HG02870 (cell line): ENCODE data around the gene VTI1A.

Source experiments
- ATAC-seq: cut with Tn5 transposase; IDR thresholded peaks from one replicate; pipeline ENCODE4 v1.9.1; 2021; ENCODE audit warnings: mild to moderate bottlenecking, moderate library complexity; ENCODE audit not compliant: unreplicated experiment

The VTI1A gene

GRCh38 chr10:112502536-112502935 lies 55.5 kb downstream of the VTI1A start:
- no peak for ATAC-seq

GRCh38 chr10:112503643-112504042 lies 56.6 kb downstream of the VTI1A start:
- no peak for ATAC-seq

- no peak for ATAC-seq
These were observed 60.0 kb downstream of the VTI1A start for GRCh38 chr10:112507046-112507445.

GRCh38 chr10:112507988-112508387 lies 61.0 kb downstream of the VTI1A start:
- no peak for ATAC-seq

- ATAC-seq: no peak
These were observed 62.7 kb downstream of the VTI1A start for GRCh38 chr10:112509558-112510291.

- no peak for ATAC-seq
These were observed 63.4 kb downstream of the VTI1A start for GRCh38 chr10:112510384-112510783.

DNA sequence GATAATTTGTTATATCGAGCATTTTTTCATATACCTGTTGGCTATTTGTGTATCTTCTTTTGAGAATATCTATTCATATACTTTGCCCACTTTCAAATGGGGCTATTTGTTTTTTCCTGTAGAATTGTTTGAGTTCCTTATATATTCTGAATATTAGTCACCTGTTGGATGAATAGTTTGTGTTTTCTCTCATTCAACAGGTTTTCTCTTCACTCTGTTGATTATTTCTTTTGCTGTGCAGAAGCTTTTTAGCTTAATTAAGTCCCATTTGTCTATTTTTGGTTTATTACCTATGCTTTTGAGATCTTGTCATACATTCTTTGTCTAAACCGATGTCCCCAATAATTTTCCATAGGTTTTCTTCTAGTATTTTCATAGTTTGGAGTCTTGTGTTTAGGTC lies 65.3 kb downstream of the VTI1A start:
- no peak for ATAC-seq

DNA sequence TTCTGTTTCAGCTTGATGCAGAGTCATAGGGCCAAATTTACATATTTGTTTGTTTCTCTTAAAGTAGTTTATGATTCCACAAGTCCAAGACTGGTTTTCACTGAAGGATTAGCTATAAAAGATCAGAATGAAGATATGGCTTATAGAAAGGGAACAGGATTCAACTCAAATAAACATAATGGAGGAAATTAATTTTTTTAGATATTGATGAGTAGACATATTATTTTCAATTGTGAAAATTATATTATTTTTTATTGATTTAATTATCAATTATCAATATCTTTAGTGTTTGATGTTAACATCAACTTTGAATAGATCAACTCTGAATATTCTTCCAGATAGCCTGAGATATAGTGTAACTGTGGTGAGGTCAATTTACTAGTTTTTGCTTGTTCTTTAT lies 68.1 kb downstream of the VTI1A start:
- ATAC-seq: no peak

DNA sequence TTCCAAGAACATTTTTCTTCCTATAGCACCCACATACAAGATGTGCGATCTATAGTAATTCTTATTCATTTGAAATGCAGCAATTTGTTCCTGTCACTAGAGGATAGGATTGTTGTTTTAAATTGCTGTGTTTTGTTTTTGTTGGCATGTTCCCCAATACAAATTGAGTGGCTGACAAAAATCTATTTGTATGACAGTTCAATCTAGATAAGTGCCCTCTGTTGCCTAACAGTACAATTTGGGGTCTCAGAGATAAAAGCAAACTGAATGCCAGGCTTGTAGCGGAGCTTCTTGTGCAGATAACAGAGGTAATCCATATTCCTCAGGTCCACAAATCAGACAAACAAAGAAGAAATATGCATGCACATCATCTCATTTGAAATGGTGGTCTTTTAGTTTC lies 68.8 kb downstream of the VTI1A start:
- ATAC-seq: no peak

- ATAC-seq: no peak
These were observed 70.4 kb downstream of the VTI1A start for GRCh38 chr10:112517451-112517862.

DNA sequence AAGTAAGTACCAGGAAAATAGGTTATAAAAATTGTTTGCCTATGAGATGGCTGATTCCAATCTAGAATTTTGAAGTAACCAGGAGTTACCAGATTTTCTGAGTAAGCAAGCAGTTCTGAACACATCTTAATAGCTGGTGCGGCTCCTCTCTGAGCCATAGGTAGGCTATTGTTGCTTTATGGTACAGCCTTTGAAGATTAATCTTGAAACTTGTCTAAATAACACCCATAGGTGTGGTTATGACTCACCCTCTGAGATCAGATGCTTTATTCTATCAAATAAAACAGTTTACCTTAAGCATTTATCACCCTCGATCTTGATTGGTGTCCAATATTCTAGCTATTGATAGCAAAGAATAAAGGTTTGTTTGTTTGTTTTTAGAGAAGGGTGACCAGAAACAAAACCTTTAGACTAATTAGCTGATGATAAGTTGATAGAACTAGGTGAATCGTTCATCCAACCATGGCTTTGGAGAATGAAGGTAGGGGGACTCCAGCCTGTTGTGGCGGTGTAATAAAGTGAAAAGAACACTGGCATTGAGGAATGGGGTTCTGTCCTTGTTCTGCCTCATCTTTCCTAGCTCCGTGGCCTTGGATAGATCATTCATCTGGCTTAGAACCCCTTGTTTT lies 72.2 kb downstream of the VTI1A start:
- peak; percentile 93 for ATAC-seq

- no peak for ATAC-seq
These were observed 73.9 kb downstream of the VTI1A start for GRCh38 chr10:112520914-112521313.

- no peak for ATAC-seq
These were observed 77.6 kb downstream of the VTI1A start for GRCh38 chr10:112524641-112525040.

GRCh38 chr10:112525200-112525599 lies 78.2 kb downstream of the VTI1A start:
- ATAC-seq: no peak

GRCh38 chr10:112526139-112526538 lies 79.1 kb downstream of the VTI1A start:
- peak; percentile 85 for ATAC-seq

- ATAC-seq: no peak
These were observed 79.9 kb downstream of the VTI1A start for GRCh38 chr10:112526906-112527305.

DNA sequence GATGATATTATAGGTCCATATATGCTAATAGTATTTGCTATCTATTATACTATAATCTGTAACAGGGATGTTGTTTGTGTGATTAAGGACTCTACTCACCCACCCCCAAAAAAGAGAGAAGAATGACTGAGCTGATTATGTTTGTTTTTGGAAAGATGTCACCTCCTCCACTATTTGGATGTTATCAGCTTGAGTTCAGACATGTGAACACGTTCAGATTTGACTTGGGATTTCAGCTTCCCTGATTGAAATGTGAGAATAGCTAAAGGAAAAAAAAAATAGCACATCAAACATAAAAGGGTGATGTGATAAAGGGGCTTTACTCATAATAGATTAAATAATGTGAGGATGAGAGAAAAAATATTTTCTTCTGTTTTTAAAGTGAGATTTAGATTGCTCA lies 81.2 kb downstream of the VTI1A start:
- ATAC-seq: no peak

- no peak for ATAC-seq
These were observed 84.4 kb downstream of the VTI1A start for GRCh38 chr10:112531421-112531820.

- ATAC-seq: peak; percentile 97
These were observed 85.2 kb downstream of the VTI1A start for GRCh38 chr10:112532189-112532588.

DNA sequence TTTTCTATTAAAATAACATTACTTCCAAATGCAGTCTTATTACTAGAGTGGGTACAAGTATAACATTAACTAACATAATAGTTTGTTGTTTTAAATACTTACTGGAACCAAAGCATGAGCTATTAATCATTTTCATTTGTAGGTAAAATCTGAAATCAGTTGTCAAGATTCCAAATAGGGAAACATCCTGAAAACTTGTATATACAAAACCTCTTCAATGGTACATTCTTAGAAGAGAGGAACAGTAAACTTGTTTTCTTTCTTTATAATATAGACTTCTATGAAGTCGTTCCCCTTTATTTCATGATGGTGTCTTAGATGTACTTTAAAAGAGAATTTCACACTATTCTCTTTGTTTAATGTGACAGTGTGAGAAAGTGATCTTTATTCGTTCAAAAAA lies 85.9 kb downstream of the VTI1A start:
- ATAC-seq: no peak

DNA sequence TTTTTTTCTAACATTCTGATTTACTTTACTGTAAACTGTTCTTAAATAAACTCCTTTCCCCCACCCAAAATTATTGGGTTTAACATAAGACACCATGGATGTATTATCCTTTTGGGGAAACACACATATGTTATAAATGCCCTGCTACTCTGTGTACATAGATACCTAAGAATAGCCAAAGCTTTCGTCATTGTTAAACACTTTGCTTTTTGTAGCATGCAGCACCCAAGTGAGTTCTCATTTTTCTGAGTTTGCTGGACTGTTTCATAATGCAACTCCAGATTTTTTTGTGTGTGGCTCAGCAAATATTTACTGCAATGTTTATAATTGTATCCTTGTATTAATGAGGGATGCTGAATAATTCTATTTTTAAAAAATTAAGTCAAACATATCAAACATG lies 86.9 kb downstream of the VTI1A start:
- ATAC-seq: no peak

GRCh38 chr10:112535531-112535951 lies 88.5 kb downstream of the VTI1A start:
- ATAC-seq: peak; percentile 49

- ATAC-seq: no peak
These were observed 89.6 kb downstream of the VTI1A start for GRCh38 chr10:112536663-112537062.
